Activated CD4-positive, CD25-positive, alpha-beta regulatory T cell treated with anti-CD3 and anti-CD28 coated beads, Interleukin-2, amount 50 U/mL, for 72 hours (primary cell): ENCODE measurements around the gene CLDN11.

Experiments
- DNase-seq: peaks from one replicate; pipeline ENCODE4 v3.0.0; 2021

Gene CLDN11

GRCh38 chr3:170428095-170428494 is 9.4 kb downstream of the CLDN11 start:
- no peak for DNase-seq

DNA sequence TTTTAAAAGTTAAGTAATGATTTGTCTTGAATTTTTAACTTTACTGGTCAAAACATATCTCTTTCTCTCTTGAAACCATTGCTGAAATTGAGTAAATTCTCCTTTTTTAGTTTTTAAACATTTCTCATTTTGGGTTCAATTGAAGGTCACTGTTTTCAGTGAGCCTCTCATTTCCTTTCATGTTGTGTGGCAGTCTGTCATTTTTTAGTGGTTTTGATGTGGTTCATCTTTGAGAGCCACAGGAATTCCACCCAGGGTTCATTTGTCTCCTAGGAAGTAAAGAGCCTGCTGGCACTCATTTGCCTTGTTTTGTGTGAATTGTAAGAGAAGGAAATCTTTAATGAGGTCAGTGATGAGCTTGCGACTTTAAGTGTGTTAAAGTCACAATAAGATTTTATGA is 10.4 kb downstream of the CLDN11 start:
- no peak for DNase-seq

DNA sequence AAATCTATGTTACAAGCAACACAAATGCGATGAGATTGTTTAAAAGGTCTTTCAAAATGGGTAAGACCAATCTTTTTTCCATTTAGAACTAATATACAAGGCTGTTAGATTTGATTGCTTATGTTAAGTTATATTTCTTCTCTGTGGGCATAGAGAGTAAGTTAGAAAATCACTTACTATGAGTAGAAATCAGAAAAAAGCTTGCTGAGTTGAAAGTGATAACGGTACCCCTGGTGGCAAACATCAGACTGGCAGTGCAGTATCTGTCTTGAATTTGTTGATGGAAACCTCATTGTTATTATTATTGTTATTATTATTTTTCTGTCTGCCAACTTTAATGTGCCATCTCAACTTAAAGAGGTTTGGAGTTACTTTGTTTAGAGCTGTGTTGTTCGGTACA is 12.4 kb downstream of the CLDN11 start:
- no peak for DNase-seq

DNA sequence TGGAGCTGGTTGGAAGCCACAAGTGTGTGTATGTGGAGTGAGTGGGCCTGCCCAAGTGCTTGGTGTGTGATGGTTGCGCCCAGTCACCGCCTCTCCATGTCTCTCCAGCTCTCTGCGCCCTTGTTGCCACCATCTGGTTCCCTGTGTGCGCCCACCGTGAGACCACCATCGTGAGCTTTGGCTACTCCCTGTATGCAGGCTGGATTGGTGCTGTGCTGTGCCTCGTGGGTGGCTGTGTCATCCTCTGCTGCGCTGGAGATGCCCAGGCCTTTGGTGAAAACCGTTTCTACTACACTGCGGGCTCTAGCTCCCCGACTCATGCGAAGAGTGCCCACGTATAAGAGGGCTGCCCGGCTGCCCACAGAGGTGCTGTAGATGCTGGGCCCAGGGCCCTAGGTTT is 13.7 kb downstream of the CLDN11 start:
- no peak for DNase-seq

GRCh38 chr3:170436697-170437096 is 18.0 kb downstream of the CLDN11 start:
- DNase-seq: no peak

DNA sequence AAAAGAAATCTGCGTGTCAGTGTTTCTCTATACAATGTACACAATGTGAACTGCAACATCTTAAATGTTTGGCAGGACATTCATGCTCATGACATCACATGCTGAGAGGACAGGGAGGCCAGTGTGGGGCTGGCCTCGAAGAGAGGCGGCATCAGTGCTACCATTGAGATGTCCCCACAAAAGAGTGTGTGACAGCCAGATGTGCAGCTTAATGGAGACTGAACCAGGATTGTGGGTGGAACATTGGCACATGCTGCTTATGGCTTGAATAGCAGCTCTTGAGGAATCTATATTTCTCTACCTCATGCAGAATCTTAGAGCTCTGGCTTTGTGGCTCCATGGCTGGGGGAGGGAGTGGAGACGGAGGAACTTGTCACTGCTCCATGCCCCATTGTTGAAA is 18.5 kb downstream of the CLDN11 start:
- DNase-seq: no peak

- DNase-seq: no peak
Measured at GRCh38 chr3:170437696-170438407, 19.2 kb downstream of the CLDN11 start.

DNA sequence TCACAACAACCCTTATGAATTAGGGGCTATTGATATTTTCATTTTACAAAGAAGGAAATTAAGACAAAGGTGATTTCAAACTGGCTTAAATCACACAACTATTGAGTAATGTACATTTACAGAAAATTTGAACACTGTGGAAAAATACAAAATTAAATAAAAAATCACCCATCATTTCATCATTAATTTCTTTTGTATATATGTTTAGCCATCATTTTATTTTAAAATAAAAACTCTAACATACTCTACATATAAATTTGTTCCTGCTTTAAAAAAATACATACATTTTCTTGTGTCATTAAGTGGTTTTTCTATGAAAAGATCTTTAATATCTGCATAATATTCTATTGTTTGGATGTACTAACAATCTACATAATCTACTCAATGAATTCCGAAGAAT is 20.2 kb downstream of the CLDN11 start:
- DNase-seq: no peak

DNA sequence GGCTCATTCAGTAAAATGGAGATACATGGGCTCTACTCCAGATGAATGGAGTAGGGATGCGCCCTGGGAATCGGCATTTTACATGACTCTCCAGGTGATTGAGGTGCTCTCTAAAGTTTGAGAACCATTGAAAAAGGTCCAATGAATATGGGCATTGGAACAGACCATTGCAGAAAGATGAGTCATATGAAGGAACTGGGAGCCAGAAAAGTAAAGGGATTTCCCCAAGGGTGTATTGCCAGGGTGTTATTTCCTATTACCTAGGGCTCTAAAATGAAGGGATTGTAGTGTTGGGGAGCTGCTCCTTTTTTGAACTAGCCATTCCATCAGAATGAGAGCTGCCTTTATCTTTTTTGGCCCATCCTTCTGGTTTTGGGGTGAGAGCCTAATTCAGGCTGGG is 21.7 kb downstream of the CLDN11 start:
- no peak for DNase-seq

- DNase-seq: no peak
Measured at GRCh38 chr3:170441412-170441811, 22.7 kb downstream of the CLDN11 start.

DNA sequence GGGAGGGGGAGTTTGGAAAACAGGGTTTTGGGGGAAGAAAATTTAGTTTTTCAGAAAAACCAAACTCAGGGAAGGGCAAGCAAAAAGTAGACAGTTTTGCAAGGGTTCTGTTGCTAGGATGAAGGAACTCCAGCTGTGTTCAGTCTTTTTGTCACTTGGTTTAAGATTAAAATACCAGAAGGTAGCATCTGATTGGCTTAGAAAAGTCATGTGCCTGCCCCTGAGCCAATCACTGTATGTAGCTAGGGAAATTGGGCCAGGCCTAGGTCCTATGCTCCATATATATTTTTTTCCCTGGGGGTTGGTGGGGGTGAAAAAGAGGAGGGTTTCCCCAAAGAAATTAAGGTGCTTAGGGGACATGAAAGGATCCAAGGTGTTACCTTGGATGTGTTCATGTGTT is 24.3 kb downstream of the CLDN11 start:
- no peak for DNase-seq

- DNase-seq: no peak
Measured at GRCh38 chr3:170443457-170443856, 24.8 kb downstream of the CLDN11 start.

- DNase-seq: no peak
Measured at GRCh38 chr3:170448584-170448983, 29.9 kb downstream of the CLDN11 start.

DNA sequence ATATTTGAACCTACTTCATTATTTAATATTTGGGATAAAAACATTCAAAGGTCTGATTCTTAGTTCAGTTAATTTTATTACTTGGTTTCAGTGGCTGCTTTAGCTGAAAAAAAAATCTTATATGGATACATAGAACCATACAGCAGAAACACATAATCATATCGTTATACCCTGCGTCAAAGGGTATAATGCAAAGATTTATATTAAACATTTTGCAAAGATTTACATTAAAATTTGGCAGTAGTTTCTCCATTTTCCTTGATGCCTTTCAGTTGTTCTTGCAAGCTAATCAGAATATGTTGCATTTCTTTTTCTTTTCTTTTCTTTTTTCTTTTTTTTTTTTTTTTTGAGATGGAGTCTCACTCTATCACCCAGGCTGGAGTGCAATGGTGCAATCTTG is 31.4 kb downstream of the CLDN11 start:
- no peak for DNase-seq

GRCh38 chr3:170454509-170454908 is 35.8 kb downstream of the CLDN11 start:
- DNase-seq: no peak

DNA sequence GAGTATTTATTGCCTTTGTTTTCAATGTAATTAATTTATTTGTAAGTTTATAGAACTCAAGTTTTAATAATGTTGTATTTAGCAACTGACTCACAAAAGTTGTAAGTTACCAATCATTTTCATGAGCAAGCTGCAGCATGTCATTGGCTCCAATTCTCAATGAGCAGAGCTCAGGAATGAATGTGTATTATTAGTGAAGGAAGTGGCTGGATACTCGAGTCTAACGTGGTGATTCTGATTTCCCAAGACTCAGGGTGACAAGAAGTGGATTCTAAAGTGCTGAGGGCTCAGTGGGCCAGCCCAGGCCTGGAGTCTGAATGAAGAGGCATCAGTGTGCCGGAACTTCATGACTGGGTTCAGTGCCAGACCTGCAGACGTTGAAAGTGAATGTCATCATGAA is 39.6 kb downstream of the CLDN11 start:
- no peak for DNase-seq

- DNase-seq: no peak
Measured at GRCh38 chr3:170463011-170463410, 44.3 kb downstream of the CLDN11 start.

DNA sequence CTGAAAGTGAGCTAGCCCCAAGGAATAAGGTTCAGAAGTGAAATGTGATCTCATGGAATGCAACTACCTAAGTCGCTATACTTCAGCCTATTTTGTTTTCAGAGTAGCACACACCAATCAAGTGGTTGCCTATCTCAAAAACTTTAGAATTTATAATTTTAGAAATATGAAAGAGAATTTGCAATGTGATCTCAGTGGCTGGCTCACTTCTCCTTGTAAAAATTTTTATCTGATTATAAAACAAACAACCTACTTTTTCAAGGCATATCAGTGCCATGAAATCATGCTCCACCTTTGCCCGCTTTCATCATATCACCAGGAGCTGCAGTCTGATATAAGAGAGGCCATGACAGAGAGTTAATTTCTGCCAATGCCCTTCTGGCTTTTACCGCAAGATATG is 47.3 kb downstream of the CLDN11 start:
- no peak for DNase-seq

GRCh38 chr3:170467007-170467406 is 48.3 kb downstream of the CLDN11 start:
- no peak for DNase-seq

DNA sequence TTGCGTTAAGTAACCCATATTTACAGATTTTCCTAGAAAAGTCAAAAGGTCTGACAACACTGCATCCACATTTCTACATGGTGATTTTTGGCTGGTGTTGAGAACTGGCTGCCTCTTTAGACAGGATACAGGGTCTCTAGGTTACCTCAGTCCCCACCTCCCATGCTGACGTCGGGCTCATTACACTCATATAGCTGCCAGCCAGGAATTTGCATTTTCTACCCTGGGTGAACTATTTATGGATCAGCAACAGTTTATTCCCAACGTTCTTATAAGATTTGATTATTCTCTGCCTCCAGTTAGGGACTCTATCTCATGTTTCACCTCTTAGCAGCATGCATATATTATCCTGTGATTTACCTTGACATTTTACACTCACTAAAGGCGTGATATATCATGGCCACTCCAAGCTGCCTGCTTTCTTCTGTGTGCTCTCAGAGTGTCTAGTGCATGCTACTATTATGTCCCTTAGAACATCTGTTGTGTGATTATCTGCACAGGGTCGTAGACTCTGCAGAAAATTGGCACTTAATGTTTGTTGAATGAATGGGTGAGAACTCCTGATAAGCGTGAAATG is 49.0 kb downstream of the CLDN11 start:
- DNase-seq: no peak

- DNase-seq: no peak
Measured at GRCh38 chr3:170469151-170470062, 50.7 kb downstream of the CLDN11 start.

DNA sequence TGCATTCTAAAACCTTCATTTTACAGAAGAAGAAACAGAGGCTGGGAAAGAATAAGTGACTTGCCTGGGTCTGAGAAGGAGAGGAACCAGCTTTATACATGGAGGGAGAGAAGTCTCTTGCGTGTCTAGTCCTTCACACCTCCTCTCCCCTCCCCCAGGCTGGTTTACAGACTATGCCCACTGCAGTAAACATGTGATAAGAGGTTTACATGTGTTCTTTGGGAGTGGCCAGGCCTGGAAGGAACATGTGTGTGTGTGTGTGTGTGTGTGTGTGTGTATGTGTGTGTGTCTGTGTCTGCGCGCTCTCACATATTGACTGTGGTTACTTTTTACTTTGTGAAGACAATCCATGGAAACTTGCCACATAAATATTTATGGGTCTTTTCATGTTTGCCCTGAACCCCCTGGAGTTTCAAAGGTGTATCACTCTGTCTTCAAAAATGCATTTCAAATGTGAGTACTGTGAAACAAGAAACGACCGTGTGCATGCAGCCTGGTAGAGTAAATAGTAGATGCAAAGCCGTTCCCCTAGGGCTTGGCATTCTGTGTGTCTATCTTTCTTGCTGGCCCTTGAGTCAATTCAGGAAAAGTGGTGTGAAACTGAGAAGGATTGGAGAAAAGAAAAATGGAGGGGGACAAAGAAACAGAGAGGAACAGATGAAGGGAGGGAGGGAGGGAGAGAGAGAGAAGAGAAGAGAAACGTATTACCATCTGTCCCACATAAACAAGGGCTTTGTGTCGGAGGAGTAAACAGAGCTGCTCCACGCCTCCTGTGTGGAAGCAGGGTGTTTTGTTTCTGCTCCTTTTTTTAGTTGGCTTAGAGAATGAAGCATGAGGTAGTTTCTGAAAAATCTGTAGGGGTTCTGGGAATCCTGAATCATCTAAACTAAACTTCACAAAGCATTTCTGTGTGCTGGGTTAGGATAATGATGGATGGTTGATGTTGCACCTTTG is 51.7 kb downstream of the CLDN11 start:
- DNase-seq: no peak

GRCh38 chr3:170471149-170471548 is 52.5 kb downstream of the CLDN11 start:
- no peak for DNase-seq
